IPS DF 6.9 (cell line): Measurements from ENCODE around the gene SP140L.

Source experiments
- DNase-seq: peaks from one replicate; pipeline ENCODE4 v3.0.0-alpha.2; 2013; ENCODE audit warnings: low read depth, low spot score
- H3K27ac ChIP-seq: one replicate; pipeline ENCODE4 v1.5.1; 2013; ENCODE audit warnings: low read length, control low read depth
- H3K27me3 ChIP-seq: 2 replicates; pipeline ENCODE4 v1.6.1; 2013; ENCODE audit warnings: mild to moderate bottlenecking, low read length; ENCODE audit not compliant: control insufficient read depth, insufficient read depth
- H3K36me3 ChIP-seq: 2 replicates; pipeline ENCODE4 v1.6.1; 2013; ENCODE audit warnings: low read length; ENCODE audit not compliant: control insufficient read depth, insufficient read depth
- H3K4me1 ChIP-seq: 2 replicates; pipeline ENCODE4 v1.6.1; 2013; ENCODE audit warnings: low read length; ENCODE audit not compliant: control insufficient read depth, insufficient read depth
- H3K4me3 ChIP-seq: 2 replicates; pipeline ENCODE4 v1.5.1; 2013; ENCODE audit warnings: mild to moderate bottlenecking, low read length
- H3K9me3 ChIP-seq: 2 replicates; pipeline ENCODE4 v1.6.1; 2013; ENCODE audit warnings: low read length, inconsistent platforms; ENCODE audit not compliant: control insufficient read depth, insufficient read depth
- WGBS: extraction: QIAGEN DNeasy Blood & Tissue Kit; methylation state at CpG from one replicate; pipeline ENCODE4 v1.1.7; 2013; ENCODE audit warnings: mixed read lengths, missing lambda C conversion rate; ENCODE audit not compliant: insufficient read length, insufficient coverage; 5-methylcytosine and 5-hydroxymethylcytosine counted together

The SP140L gene

DNA sequence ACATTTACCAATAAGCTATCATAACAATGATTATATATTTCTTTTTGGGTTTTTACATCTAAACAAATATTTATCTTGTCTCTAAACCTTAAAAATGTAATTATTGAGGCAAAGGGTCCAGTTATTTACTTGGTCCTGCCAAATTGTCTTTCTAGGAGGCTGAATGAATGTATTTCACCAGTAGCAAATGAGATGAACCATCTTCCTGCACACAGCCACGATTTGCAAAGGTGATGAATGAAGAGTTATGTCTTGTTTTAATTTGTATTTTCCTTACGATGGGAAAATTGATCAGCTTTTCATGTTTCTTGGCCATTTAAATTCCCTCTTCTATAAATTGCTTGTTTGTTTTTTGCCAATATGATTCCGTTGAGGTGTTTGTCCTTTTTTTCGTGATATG lies 90.4 kb downstream of the SP140L start:
- H3K4me3 ChIP-seq, result no peak overlapping the region

GRCh38 chr2:230418341-230419016 lies 91.5 kb downstream of the SP140L start:
- Histone ChIP-seq H3K9me3 (no peaks in the 10 kb centered on the region), H3K36me3 (no peaks in the 10 kb centered on the region), H3K4me1 (no peaks in the 10 kb centered on the region), H3K27me3 (no peaks in the 10 kb centered on the region), H3K4me3 (no peak overlapping the region), H3K27ac (no peak overlapping the region)
- no peak for DNase-seq
- WGBS, result no CpG with 5 or more reads among the region's 9 CpGs

More for the DNA sequence above, 90.4 kb downstream of the SP140L start:
- no CpG with 5 or more reads among the region's 4 CpGs for WGBS
- H3K27ac ChIP-seq, result no peak overlapping the region
- no peaks in the 10 kb centered on the region for H3K9me3 ChIP-seq
- no peaks in the 10 kb centered on the region for H3K36me3 ChIP-seq
- no peaks in the 10 kb centered on the region for H3K27me3 ChIP-seq
- H3K4me1 ChIP-seq, result no peaks in the 10 kb centered on the region
- DNase-seq, result no peak

- H3K4me1 ChIP-seq, result no peaks in the 10 kb centered on the region
- no peaks in the 10 kb centered on the region for H3K27me3 ChIP-seq
- no CpG with 5 or more reads among the region's 4 CpGs for WGBS
- H3K4me3 ChIP-seq, result no peak overlapping the region
- no peaks in the 10 kb centered on the region for H3K36me3 ChIP-seq
- H3K9me3 ChIP-seq, result no peaks in the 10 kb centered on the region
- no peak overlapping the region for H3K27ac ChIP-seq
- DNase-seq, result no peak
Measured at GRCh38 chr2:230419181-230419580, 92.2 kb downstream of the SP140L start.

- DNase-seq, result no peak
- Histone ChIP-seq H3K27me3 (no peaks in the 10 kb centered on the region), H3K4me3 (no peak overlapping the region), H3K4me1 (no peaks in the 10 kb centered on the region), H3K9me3 (no peaks in the 10 kb centered on the region), H3K36me3 (no peaks in the 10 kb centered on the region), H3K27ac (no peak overlapping the region)
- no CpG with 5 or more reads among the region's 4 CpGs for WGBS
Measured at GRCh38 chr2:230422149-230422548, 95.2 kb downstream of the SP140L start.

DNA sequence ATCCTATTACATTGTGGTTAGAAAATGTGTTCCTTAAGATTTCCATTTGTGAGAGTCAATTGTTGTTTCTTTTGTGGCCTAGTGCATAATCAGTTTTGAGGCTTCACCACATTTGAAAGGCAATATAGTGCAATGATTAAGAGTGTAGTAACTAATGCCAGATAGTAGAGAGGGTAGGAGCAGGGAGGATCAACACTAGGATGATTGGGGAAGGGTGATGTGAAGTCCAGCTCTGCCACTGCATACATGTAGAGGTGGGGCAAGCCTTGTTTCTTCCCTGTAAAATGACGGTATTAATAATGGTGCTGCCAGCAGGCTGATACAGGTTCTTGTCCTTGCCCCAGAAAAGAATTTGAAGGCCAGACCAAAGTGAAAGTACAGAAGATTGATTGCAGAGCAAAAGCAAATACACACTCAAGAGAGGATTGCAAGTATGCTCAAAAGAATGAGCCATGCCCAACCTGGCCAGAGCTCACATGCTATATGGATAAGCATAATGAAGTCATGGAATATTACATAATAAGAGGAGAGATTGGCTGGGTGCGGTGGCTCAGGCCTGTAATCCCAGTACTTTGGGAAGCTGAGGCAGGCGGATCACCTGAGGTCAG lies 97.0 kb downstream of the SP140L start:
- no peak overlapping the region for H3K27ac ChIP-seq
- no peaks in the 10 kb centered on the region for H3K36me3 ChIP-seq
- H3K27me3 ChIP-seq, result no peaks in the 10 kb centered on the region
- no peak for DNase-seq
- H3K4me3 ChIP-seq, result no peak overlapping the region
- WGBS, result no CpG with 5 or more reads among the region's 3 CpGs
- no peaks in the 10 kb centered on the region for H3K4me1 ChIP-seq
- H3K9me3 ChIP-seq, result no peaks in the 10 kb centered on the region

- WGBS, result no CpG with 5 or more reads among the region's 1 CpG
- H3K4me1 ChIP-seq, result no peaks in the 10 kb centered on the region
- no peaks in the 10 kb centered on the region for H3K36me3 ChIP-seq
- H3K27ac ChIP-seq, result no peak overlapping the region
- H3K4me3 ChIP-seq, result no peak overlapping the region
- no peaks in the 10 kb centered on the region for H3K27me3 ChIP-seq
- DNase-seq, result no peak
- no peaks in the 10 kb centered on the region for H3K9me3 ChIP-seq
Measured at GRCh38 chr2:230425377-230425776, 98.4 kb downstream of the SP140L start.

GRCh38 chr2:230429513-230429912 lies 102.5 kb downstream of the SP140L start:
- no peaks in the 10 kb centered on the region for H3K36me3 ChIP-seq
- no peak overlapping the region for H3K4me3 ChIP-seq
- H3K4me1 ChIP-seq, result no peaks in the 10 kb centered on the region
- H3K9me3 ChIP-seq, result no peaks in the 10 kb centered on the region; the same call in 1 of the 2 replicates
- no peak for DNase-seq
- H3K27me3 ChIP-seq, result no peaks in the 10 kb centered on the region
- no peak overlapping the region for H3K27ac ChIP-seq

DNA sequence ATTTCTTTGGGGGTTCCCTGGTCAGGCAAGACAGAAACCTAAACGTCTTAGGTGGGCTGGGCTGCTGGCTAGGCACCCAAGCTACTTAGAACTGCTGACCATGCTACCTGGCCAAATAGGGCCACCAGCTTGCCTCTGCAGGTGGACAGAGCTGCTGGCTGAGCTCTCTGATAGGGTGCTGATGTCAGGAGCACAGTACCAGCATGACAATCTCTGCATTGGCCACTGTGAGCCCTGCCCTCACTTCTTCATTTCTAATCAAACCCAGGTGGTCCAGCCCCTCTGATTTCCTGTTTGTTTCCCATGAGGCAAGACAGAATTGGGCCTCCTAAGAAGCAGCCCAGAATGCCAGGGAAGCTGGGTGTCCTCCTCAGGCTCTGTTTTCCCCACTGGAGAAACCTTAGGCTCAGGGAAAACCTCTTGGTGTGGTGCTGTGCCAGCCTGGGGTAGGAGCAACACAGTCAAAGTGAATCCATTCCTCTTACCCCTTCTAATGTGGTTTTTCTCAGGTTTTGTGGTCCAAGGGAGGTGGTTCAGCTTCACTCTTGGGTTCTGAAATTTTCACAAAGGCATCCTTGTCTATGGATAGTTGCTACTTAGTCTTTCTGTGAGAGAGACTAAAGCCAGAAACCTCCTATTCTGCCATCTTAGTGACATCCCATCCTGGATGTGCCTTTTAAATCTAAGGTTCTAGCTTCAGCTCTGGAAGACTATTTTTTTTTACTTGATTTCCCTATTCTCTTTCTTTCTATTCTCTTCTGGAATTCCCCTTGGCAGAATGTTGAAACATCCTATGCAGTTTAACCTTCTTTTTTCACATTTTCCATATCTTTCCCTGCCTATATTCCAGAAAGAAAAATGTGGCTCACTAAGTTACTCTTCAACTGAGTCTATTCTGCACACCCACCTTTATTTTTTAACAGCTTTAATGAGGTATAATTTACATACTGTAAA lies 104.2 kb downstream of the SP140L start:
- no CpG with 5 or more reads among the region's 1 CpG for WGBS
- H3K27me3 ChIP-seq, result no peaks in the 10 kb centered on the region
- H3K4me1 ChIP-seq, result no peaks in the 10 kb centered on the region
- H3K36me3 ChIP-seq, result no peaks in the 10 kb centered on the region
- H3K27ac ChIP-seq, result no peak overlapping the region
- H3K9me3 ChIP-seq, result no peaks in the 10 kb centered on the region; the same call in 1 of the 2 replicates
- H3K4me3 ChIP-seq, result no peak overlapping the region
- no peak for DNase-seq

DNA sequence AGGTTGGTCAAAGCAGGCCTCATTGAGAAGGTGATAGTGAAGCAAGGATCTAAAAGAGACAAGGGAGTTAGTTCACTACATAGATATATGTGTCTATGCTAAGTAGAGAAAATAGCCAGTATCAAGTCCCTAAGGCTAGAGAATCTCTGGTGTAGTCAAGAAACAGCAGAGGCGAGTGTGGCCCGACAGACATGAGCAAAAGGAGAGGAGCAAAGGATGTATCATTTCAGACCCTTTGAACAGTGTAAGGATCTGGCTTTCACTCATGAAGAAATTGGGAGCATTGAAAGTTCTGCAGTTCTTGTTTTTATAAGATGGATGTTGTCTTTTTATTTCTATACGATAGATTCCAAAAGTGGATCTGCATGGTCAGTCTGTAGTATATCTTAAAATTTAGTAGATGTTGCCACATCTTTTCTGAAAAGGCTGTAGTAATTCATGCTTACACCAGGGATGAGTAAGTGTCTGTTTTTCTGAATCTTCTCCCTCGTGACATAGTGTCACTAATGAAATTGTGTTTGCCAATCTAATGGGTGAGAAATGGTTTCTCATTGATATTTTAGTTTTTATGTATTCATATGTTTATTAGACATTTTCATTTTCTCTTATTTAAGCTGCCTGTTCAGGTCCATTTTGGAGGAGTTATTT lies 107.8 kb downstream of the SP140L start:
- no peaks in the 10 kb centered on the region for H3K36me3 ChIP-seq
- no CpG with 5 or more reads among the region's 4 CpGs for WGBS
- no peak overlapping the region for H3K27ac ChIP-seq
- H3K27me3 ChIP-seq, result no peaks in the 10 kb centered on the region
- no peak for DNase-seq
- H3K4me1 ChIP-seq, result no peaks in the 10 kb centered on the region
- H3K4me3 ChIP-seq, result no peak overlapping the region
- H3K9me3 ChIP-seq, result no peaks in the 10 kb centered on the region; the same call in 1 of the 2 replicates

DNA sequence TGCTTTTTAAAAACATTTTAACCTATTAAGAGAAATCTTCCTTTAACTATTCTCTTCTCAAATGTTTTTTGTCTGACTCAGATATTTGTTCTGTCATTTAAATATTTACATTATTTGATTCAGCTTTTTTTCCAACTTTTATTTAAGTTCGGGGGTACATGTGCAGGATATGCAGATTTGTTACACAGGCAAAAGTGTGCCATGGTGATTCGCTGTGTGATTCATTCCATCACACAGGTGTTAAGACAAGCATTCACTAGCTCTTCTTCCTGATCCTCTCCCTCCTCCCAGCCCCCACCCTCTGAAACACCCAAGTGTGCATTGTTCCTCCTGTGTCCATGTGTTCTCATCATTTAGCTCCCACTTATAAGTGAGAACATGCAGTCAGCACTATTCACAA lies 108.4 kb downstream of the SP140L start:
- Histone ChIP-seq H3K4me1 (no peaks in the 10 kb centered on the region), H3K27ac (no peak overlapping the region), H3K9me3 (no peaks in the 10 kb centered on the region; the same call in 1 of the 2 replicates), H3K36me3 (no peaks in the 10 kb centered on the region), H3K4me3 (no peak overlapping the region), H3K27me3 (no peaks in the 10 kb centered on the region)
- no CpG with 5 or more reads among the region's 2 CpGs for WGBS
- DNase-seq, result no peak
